ENCODE results near the gene CEP112. TPM values are rescaled to one million over a fixed set of nuclear protein-coding genes. Genes with fewer than 3 reads are reported as not detected.
A peak's percentile ranks its signal among the peaks of the same experiment; 100 is the strongest.

CEP112 gene
- total RNA-seq, 1 donor from 2014 or later = 13.9 TPM

DNA sequence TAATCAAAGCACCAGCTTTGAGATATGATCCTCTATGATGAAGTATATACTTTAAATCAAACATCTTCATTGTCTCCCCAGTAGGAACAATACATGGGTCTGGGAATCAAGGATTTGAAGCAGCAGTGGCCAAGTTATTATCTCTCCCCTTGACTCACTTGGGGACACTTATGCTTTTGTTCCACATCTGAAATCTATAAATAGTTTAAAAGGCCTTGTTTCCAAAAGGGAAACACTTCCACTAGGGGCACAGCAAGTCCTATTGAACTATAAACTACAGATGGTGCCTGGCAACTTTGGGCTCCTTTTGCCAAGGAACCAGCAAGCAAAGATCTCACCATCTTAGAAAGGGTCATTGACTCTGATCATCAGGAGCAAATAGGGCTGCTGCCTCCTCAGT, 16.0 kb upstream of the CEP112 start:
- Mint-ChIP-seq H3K4me3 (ENCODE audit: unreplicated experiment) (no peak overlapping the region), H3K27me3 (ENCODE audit: low read depth, unreplicated experiment) (peaks cover 6% of the 10 kb centered on the region), H3K36me3 (ENCODE audit: low read depth, unreplicated experiment) (no peaks in the 10 kb centered on the region), H3K27ac (ENCODE audit: unreplicated experiment) (no peak overlapping the region), H3K9me3 (ENCODE audit: unreplicated experiment) (peaks cover 4% of the 10 kb centered on the region), H3K4me1 (ENCODE audit: low read depth, unreplicated experiment) (no peaks in the 10 kb centered on the region)
- FAIRE-seq (no peak), DNase-seq (ENCODE audit: low read depth) (no peak)
- no peaks in the 10 kb centered on the region for H3K9me3 ChIP-seq (ENCODE audit: insufficient read depth, low read depth, low read length)
- H3K9ac ChIP-seq (ENCODE audit: low read length) = no peak overlapping the region
- H3K79me2 ChIP-seq (ENCODE audit: insufficient read depth, low read length) = no peaks in the 10 kb centered on the region
- H4K20me1 ChIP-seq (ENCODE audit: insufficient read depth, low read length) = no peaks in the 10 kb centered on the region
- H3K27ac ChIP-seq (ENCODE audit: low read depth, low read length) = no peak overlapping the region
- no peak overlapping the region for H3K4me2 ChIP-seq (ENCODE audit: low read length)
- TF ChIP-seq, protein P1, sequence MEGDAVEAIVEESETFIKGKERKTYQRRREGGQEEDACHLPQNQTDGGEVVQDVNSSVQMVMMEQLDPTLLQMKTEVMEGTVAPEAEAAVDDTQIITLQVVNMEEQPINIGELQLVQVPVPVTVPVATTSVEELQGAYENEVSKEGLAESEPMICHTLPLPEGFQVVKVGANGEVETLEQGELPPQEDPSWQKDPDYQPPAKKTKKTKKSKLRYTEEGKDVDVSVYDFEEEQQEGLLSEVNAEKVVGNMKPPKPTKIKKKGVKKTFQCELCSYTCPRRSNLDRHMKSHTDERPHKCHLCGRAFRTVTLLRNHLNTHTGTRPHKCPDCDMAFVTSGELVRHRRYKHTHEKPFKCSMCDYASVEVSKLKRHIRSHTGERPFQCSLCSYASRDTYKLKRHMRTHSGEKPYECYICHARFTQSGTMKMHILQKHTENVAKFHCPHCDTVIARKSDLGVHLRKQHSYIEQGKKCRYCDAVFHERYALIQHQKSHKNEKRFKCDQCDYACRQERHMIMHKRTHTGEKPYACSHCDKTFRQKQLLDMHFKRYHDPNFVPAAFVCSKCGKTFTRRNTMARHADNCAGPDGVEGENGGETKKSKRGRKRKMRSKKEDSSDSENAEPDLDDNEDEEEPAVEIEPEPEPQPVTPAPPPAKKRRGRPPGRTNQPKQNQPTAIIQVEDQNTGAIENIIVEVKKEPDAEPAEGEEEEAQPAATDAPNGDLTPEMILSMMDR (IDR thresholded peaks at IDR 0.05; ENCODE audit: insufficient read depth, low read depth, low read length) = no peak
- TF ChIP-seq EZH2 (IDR thresholded peaks at IDR 0.05; ENCODE audit: insufficient read depth, low read length) = no peak
- H3K36me3 ChIP-seq (ENCODE audit: insufficient read depth, low read length) = no peaks in the 10 kb centered on the region
- no peak overlapping the region for H2AFZ ChIP-seq (ENCODE audit: low read depth, low read length)
- no peak overlapping the region for H3K4me3 ChIP-seq (ENCODE audit: insufficient read depth, low read depth, low read length)
- no peaks in the 10 kb centered on the region for H3K4me1 ChIP-seq (ENCODE audit: insufficient read depth, low read length)
- H3K27me3 ChIP-seq (ENCODE audit: insufficient read depth, low read length) = no peaks in the 10 kb centered on the region

DNA sequence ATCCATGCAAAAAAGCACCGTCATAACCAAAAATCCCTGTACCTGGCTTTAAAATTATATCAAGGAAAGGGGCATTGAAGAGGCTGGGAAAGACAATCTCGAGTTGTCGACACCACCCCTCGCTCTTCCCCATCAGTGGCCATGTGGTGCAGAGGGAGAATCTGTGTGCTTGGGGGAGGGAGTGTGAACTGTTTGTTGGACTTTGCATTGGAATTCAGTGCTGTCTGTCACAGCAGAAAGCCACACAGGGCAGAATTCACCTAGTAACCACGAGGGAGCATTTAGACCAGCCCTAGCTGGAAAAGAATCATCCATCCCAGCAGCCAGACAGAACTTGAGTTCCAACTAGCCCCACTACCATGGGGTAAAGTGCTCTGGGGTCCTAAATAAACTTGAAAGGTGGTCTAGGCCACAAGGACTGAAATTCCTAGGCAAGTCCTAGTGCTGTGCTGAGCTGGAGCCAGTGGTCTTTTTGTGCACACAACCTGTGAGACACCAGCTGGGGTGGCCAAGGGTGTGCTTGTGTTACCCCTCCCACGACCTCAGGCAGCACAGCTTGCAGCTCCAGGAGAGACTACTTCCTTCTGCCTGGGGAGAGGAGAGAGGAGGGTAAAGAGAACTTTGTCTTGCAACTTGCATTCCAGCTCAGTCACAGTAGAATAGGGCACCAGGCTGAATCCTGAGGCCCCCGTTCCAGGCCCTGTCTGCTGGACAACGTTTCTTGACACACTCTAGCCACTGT, 11.5 kb upstream of the CEP112 start:
- Mint-ChIP-seq H3K27me3 (ENCODE audit: low read depth, unreplicated experiment) (peaks cover 4% of the 10 kb centered on the region), H3K36me3 (ENCODE audit: low read depth, unreplicated experiment) (no peaks in the 10 kb centered on the region), H3K9me3 (ENCODE audit: unreplicated experiment) (peaks cover 3% of the 10 kb centered on the region), H3K27ac (ENCODE audit: unreplicated experiment) (no peak overlapping the region), H3K4me1 (ENCODE audit: low read depth, unreplicated experiment) (peaks cover 4% of the 10 kb centered on the region), H3K4me3 (ENCODE audit: unreplicated experiment) (no peak overlapping the region)
- no peak overlapping the region for H3K27ac ChIP-seq (ENCODE audit: low read depth, low read length)
- no peaks in the 10 kb centered on the region for H3K27me3 ChIP-seq (ENCODE audit: insufficient read depth, low read length)
- H3K9me3 ChIP-seq (ENCODE audit: insufficient read depth, low read depth, low read length) = no peaks in the 10 kb centered on the region
- no peak for TF ChIP-seq EZH2 (IDR thresholded peaks at IDR 0.05; ENCODE audit: insufficient read depth, low read length)
- H3K4me1 ChIP-seq (ENCODE audit: insufficient read depth, low read length) = no peaks in the 10 kb centered on the region
- no peak overlapping the region for H2AFZ ChIP-seq (ENCODE audit: low read depth, low read length)
- H3K79me2 ChIP-seq (ENCODE audit: insufficient read depth, low read length) = no peaks in the 10 kb centered on the region
- H3K36me3 ChIP-seq (ENCODE audit: insufficient read depth, low read length) = no peaks in the 10 kb centered on the region
- DNase-seq (ENCODE audit: low read depth) (no peak), FAIRE-seq (no peak)
- no peaks in the 10 kb centered on the region for H4K20me1 ChIP-seq (ENCODE audit: insufficient read depth, low read length)
- H3K4me3 ChIP-seq (ENCODE audit: insufficient read depth, low read depth, low read length) = no peak overlapping the region
- no peak overlapping the region for H3K9ac ChIP-seq (ENCODE audit: low read length)
- no peak overlapping the region for H3K4me2 ChIP-seq (ENCODE audit: low read length)

DNA sequence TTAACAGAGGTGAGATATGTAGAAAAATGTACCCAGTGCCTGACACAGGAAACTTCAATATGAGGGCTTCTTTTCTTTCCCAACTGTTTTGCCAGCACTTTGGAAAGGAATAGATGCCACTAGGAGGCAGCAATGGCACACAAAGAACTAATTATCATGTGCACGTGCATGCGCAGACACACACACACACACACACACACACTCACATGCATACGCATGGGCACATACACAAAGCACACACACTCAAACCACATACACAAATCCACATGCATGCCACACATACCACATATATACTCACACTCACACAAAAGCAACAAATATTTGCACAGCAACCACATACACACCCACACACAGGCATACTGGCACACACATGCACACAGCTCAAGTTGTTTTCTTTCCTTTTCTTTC, 8.8 kb upstream of the CEP112 start:
- no peaks in the 10 kb centered on the region for H4K20me1 ChIP-seq (ENCODE audit: insufficient read depth, low read length)
- no peaks in the 10 kb centered on the region for H3K36me3 ChIP-seq (ENCODE audit: insufficient read depth, low read length)
- H3K79me2 ChIP-seq (ENCODE audit: insufficient read depth, low read length) = no peaks in the 10 kb centered on the region
- H3K4me1 Mint-ChIP-seq (ENCODE audit: low read depth, unreplicated experiment) = peaks cover 4% of the 10 kb centered on the region
- TF ChIP-seq, protein P1 (IDR thresholded peaks at IDR 0.05; ENCODE audit: insufficient read depth, low read depth, low read length) = peak; percentile 78
- no peak for TF ChIP-seq EZH2 (IDR thresholded peaks at IDR 0.05; ENCODE audit: insufficient read depth, low read length)
- peak; percentile 79 for DNase-seq (ENCODE audit: low read depth)
- FAIRE-seq = peak; percentile 90
- H3K27ac ChIP-seq (ENCODE audit: low read depth, low read length) = no peak overlapping the region
- no peaks in the 10 kb centered on the region for H3K27me3 ChIP-seq (ENCODE audit: insufficient read depth, low read length)
- H3K9ac ChIP-seq (ENCODE audit: low read length) = no peak overlapping the region
- H3K4me3 Mint-ChIP-seq (ENCODE audit: unreplicated experiment) = no peak overlapping the region
- no peaks in the 10 kb centered on the region for H3K9me3 Mint-ChIP-seq (ENCODE audit: unreplicated experiment)
- H3K9me3 ChIP-seq (ENCODE audit: insufficient read depth, low read depth, low read length) = no peaks in the 10 kb centered on the region
- H3K27ac Mint-ChIP-seq (ENCODE audit: unreplicated experiment) = no peak overlapping the region
- H3K27me3 Mint-ChIP-seq (ENCODE audit: low read depth, unreplicated experiment) = peaks cover 4% of the 10 kb centered on the region
- no peaks in the 10 kb centered on the region for H3K4me1 ChIP-seq (ENCODE audit: insufficient read depth, low read length)
- no peaks in the 10 kb centered on the region for H3K36me3 Mint-ChIP-seq (ENCODE audit: low read depth, unreplicated experiment)
- no peak overlapping the region for H3K4me3 ChIP-seq (ENCODE audit: insufficient read depth, low read depth, low read length)
- H2AFZ ChIP-seq (ENCODE audit: low read depth, low read length) = no peak overlapping the region
- H3K4me2 ChIP-seq (ENCODE audit: low read length) = peak overlapping the region; percentile 27

Measured in astrocyte (in vitro differentiated cells and primary cell).